Midbrain (tissue), 1 donor: ENCODE data around the gene DGKQ.
A peak's percentile ranks its signal among the peaks of the same experiment; 100 is the strongest.
"Not testable (repeated sequence)": the region's sequence is repeated elsewhere in the genome, so short reads cannot be mapped to it uniquely, and the experiment has no call there.

Experiments used
- DNase-seq: peaks from one replicate; lab custom pipeline; 2025; lab: John Stamatoyannopoulos, UW

DGKQ gene

DNA sequence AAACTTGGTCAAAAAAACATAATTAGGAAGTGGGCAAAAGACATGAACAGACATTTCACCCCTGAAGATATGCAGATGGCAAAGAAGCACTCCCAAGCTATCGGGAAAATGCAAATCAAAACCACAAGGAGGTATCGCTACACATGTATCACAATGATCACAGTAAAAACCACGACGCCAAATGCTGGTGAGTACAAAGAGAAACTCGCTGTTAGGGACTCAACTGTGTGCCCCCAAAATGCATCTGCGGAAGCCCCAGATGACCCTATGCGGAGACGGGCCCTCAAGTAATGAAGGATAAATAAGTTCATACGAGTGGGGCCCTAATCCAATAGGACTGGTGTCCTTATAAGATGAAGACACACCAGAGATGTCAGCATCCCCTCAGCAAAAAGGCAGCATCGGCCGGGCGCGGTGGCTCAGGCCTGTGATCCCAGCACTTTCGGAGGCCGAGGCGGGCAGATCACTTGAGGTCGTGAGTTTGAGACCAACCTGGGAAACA is 51.5 kb downstream of the DGKQ start:
- no peak for DNase-seq

DNA sequence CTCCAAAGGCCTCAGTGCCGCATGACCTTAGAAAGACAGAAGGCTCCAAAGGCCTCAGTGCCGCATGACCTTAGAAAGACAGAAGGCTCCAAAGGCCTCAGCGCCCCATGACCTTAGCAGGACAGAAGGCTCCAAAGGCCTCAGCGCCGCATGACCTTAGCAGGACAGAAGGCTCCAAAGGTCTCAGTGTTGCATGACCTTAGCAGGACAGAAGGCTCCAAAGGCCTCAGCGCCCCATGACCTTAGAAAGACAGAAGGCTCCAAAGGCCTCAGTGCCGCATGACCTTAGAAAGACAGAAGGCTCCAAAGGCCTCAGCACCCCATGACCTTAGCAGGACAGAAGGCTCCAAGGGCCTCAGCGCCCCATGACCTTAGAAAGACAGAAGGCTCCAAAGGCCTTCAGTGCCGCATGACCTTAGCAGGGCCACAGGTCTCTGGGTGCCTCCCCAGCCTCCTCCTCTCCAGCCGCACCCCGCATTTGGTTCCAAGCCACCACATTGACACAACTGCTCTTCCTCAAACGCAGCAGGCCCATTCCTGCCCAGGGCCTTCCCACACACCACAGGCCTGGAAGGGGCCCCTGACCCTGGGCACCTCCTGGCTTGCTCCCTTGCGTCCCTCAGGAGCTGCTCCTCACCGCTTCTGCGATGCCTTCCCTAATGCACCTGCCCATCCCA is 54.2 kb downstream of the DGKQ start:
- DNase-seq = not testable (repeated sequence)

DNA sequence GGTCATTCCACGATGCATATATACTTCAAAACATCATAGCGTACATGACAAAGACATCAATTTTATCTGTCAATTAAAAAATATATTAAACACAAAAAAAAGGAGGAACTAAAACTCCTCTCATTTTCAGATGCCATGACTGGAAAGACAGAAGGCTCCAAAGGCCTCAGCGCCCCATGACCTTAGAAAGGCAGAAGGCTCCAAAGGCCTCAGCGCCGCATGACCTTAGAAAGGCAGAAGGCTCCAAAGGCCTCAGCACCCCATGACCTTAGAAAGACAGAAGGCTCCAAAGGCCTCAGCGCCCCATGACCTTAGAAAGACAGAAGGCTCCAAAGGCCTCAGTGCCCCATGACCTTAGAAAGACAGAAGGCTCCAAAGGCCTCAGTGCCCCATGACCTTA is 54.8 kb downstream of the DGKQ start:
- not testable (repeated sequence) for DNase-seq

DNA sequence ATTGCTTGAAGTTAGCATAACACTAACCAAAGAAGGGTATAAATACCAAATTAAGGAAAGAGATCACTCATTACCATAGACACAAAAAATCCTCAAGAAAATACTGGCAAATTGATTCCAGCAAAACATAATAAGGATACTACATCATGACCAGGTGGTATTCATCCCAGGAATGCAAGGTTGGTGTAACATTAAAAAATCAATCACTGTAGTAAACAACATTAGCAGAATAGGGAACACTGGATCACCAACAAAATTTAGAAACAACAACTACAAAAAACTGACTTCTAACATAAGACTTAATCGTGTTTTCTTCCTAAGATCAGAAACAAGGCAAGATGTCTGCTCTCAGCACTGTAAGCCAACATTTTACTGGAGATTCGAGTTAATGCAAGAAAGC is 55.4 kb downstream of the DGKQ start:
- no peak for DNase-seq

DNA sequence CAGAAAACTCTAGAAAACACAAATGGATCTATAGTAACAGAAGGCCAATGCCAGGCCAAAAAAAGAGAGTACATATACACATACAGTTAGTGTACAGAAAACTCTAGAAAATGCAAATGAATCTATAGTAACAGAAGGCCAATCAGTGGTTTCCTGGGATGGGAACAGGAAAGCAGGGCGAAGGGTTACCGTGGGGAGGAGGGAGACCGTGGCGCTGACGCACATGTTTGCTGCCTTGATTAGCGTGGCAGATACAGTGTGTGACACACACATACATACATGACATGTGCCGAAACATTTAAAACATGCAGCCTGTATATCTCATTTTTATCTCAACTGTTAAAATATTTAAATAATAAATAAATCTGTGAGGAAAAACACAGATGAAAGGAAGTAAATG is 55.9 kb downstream of the DGKQ start:
- no peak for DNase-seq

DNA sequence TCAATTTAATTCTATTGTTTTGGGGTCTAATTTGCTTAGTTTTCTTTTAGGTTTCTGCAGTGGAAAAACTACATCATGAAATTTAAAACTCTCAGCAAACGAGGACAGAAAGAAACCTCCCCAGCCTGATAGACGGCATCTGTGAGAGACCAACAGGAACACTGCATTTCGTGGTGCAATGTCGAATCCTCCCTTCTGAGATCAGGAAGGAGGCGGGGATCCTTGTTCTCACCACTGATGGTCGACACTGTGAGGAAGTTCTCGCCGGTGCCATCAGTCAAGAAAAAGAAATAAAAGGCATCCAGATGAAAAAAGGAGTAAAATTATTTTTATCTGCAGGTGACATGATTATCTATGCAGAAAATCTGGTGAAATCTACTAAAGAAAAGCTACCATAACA is 57.8 kb downstream of the DGKQ start:
- no peak for DNase-seq

DNA sequence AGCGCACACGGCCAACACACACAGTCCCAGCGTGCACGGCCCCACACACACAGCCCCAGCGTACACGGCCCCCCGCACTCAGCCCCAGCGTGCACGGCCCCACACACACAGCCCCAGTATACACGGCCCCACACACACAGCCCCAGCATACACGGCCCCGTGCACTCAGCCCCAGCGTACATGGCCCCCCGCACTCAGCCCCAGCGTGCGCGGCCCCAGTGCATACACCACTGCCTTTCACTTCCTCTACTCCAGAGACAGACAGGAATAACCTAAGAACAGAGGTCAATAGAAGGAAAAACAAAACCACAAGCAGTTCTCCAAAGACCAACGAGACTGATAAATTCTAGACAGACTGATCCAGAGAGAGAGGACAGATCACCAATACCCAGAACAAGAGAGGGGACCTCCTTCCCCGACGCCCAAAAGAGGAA is 58.3 kb downstream of the DGKQ start:
- no peak for DNase-seq

DNA sequence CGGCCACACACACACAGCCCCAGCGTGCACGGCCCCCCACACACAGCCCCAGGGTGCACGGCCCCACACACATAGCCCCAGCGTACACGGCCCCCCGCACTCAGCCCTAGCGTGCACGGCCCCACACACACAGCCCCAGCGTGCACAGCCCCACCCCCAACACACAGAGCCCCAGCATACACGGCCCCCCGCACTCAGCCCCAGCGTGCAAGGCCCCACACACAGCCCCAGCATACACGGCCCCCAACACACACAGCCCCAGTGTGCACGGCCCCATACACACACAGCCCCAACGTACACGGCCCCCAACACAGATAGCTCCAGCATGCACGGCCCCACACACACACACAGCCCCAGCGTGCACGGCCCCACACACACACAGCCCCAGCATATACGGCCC is 58.8 kb downstream of the DGKQ start:
- DNase-seq = no peak

DNA sequence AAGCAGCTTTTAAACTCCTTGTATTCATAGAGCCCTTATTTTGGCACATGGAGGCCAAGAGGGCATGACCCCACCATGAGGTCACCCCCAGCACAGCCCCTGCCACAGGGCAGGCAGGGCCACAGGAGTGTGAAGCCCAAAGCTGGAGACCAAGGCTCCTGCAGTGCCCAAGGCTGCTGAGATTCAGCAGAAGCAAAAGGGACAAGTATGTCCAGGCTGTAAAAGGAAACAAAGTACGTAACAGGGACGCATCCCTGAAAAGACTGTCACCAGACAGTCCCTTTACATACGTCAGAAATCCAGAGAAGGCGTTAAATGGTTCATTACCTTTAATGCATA is 60.1 kb downstream of the DGKQ start:
- no peak for DNase-seq

DNA sequence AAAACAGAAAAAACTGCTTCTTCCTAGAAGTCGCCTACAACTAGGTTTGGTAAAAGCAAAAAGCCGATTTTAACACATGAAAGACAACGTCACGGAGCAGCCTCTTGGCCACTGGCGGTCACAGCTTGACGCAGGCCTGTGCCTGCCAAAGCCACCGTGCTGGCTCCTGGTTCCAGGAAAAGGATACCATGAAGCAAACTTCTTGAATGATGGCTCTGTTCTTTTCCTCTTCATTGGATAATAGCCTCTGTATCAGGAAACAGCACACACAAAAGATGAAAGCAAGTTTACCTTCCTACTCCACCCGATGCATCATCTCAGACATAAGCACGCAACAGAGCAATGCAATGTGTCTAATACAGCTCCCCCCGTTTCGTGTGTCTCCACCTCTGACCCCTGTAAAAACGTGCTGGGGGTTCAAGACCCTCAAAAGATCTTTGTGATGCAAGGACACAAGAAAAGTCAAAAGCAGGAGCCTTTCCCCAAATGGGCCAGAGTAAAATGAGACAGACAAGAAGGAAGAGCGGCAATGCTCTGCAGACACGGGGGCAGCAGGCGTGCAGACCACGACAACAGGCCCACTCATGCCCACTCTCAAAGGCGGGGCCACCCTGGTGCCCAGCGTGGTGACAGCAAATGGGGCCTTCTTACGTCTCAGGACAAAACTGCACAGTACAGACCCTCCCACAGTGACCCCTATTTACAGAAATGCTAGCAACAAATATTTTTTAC is 60.7 kb downstream of the DGKQ start:
- DNase-seq = peak; percentile 23

DNA sequence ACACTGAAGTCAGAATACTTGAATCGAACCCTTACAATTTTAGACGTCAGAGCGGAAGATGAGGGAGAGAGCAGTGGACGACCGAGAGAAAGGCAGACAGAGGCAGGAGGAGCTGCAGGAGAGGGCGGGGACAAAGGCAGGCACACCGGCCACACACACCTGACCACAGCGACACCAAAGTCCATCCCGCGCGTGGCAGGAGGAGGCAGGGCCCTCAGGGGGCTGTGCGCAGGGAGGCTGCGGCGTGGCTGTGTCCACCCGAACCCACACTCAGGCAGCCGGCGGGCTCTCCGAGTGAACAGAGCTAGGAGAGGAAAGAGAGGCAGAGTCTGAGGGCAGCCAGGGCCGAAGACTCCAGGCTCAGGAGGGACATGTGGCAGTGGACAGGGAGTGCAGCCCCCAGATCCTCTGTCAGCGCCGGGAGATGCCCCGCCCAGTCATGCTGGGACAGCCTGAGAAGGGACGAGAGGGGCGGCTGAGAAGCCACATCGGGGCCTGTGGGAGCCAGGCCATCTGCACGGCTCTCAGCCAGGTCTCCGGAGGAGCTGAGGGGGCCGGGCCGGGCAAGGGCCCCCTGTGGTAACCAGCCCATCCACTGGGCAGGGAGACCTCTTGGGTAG is 61.4 kb downstream of the DGKQ start:
- DNase-seq = no peak

DNA sequence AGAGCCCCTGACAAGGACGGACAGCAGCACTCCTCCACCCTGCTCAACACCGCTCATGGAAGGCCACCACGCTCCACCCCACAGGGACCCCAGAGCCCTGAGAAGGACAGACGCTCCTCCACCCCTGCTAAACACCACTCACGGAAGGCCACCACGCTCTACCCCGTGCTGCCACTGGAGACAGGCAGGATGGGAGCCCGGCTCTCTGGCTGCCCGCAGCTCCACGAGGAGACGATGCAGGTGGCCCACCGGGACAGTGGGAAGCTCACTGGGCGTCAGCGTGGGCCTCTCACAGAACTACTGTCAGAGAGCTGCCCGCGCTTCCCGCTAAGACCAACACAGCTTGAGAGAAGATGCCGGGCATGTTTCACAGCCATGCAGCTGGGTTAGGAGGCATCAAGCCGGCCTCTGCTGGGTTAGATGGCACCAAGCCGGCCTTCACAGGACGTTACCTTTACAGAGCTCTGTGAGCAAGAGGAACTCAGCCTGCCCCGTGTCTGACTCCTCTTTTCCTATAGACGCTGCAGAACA is 62.1 kb downstream of the DGKQ start:
- DNase-seq = no peak

DNA sequence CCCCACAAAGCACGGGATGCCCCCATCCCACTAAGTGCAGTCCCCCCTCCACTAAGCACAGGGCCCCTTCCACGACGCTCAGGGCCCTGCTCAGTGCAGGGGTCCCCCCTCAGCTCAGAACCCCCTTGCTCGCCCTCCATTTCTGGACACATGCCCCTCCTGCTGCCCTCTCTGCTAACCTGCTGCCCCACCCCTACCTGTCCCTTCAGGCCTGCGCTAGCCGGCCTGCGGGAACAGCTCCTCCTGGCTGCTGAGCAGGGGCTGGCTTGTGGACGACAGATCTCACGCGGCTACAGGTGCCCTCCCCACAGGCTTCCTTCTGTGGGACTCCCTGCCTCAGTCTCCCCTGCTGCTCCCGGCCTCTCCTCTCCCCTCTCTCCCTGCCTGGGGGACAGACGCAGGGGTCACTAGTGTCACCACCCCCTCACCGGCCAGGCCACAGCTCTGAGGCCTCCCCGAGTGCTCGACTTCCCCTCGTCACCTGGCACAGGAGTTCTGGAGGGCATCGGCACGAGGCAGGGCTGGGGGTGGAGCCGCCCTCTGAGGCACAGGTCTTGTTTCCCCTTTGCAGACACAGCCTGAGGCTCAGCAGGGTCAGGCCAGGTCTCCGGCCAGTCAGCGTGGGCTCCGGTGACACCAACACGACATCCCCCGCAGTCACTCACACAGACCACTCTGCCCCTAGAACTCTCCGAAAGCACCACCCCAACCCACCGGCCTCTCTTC is 62.8 kb downstream of the DGKQ start:
- no peak for DNase-seq

DNA sequence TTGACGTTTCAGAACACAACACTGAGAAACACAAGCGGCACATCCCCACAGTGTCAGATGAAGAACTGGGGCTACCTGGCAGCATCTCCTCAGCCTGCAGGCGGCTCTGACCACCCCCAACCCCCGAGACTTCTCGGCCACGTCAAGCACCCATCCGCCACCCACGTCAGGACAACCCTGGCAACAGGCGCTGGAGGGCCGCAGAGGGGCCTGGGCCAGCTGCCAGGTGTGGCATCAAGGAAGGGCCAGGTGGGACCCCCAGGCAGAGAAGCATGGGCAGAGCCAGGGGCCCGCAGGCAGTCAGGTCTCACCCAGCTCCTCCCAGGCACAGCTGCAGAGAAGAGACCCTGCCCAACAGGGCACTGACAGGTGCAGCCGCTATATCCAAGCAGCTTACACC is 63.5 kb downstream of the DGKQ start:
- no peak for DNase-seq

DNA sequence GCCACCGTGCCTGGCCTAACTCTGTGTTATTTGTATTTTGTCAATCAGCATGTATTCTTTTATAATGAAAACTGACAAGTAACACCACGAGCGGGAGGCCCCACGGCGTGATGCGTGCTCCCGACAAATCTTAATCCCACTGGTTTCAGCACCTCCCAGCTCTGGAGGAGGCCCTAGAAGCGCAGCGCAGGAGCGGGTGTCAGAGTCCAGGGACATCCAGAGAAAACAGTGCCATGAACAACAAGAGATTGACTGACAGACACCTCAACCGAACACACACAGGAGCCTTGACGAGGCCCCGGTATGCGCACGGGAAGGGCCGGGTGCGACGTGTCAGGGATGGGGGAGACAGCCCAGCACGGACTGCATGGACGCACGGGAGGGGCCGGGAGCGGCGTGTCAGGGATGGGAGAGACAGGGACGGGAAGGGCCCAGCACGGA is 64.2 kb downstream of the DGKQ start:
- no peak for DNase-seq
